ENCODE data around the gene TMEM120B. TPM values are rescaled to one million over a fixed set of nuclear protein-coding genes. Genes with fewer than 3 reads are reported as not detected.

Gene TMEM120B
- total RNA-seq, 2 experiments from 2014 or later = 12.4 to 21.5 TPM

- H3K4me3 ChIP-seq (ENCODE audit: low read depth, low read length, poor library complexity, severe bottlenecking) = no peak overlapping the region
- no peaks in the 10 kb centered on the region for H3K9me3 ChIP-seq (ENCODE audit: low read length)
- H3K36me3 ChIP-seq (ENCODE audit: insufficient read depth, low read length) = peaks cover 51% of the 10 kb centered on the region; the same call in 1 of the 2 replicates
- ChIA-PET POLR2A (no interaction called here), CTCF (ENCODE audit: unreplicated experiment) (no interaction called here)
- no peak overlapping the region for H2AFZ ChIP-seq (ENCODE audit: low read length)
- BruUV-seq (replicated peaks) = no TSS peak
- intact Hi-C loops (cut with micrococcal nuclease; ENCODE audit: unreplicated experiment) = no loop called here
- H3K4me1 ChIP-seq (ENCODE audit: insufficient read depth, low read length, poor library complexity, severe bottlenecking) = no peaks in the 10 kb centered on the region
- no peak overlapping the region for H3K4me2 ChIP-seq (ENCODE audit: low read length)
- no peak for DNase-seq (ENCODE audit: low spot score)
- no peaks in the 10 kb centered on the region for H3K79me2 ChIP-seq (ENCODE audit: insufficient read depth, low read depth, low read length)
- H4K20me1 ChIP-seq (ENCODE audit: insufficient read depth, low read length) = no peaks in the 10 kb centered on the region; the same call in 1 of the 2 replicates
- no peak overlapping the region for H3K27ac ChIP-seq (ENCODE audit: low read depth, low read length, poor library complexity, severe bottlenecking)
- TF ChIP-seq CTCF (conservative IDR thresholded peaks at IDR 0.05; ENCODE audit: low read length) (no peak), EZH2phosphoT487 (IDR thresholded peaks at IDR 0.05; ENCODE audit: borderline replicate concordance, low read depth, low read length) (no peak)
- H3K9me2 ChIP-seq (ENCODE audit: insufficient read depth, low read length) = no peaks in the 10 kb centered on the region
Observed at GRCh38 chr12:121830134-121830533, 117.6 kb downstream of the TMEM120B start.

GRCh38 chr12:121830588-121831265 is 118.2 kb downstream of the TMEM120B start:
- TF ChIP-seq EZH2phosphoT487 (IDR thresholded peaks at IDR 0.05; ENCODE audit: borderline replicate concordance, low read depth, low read length) (no peak), CTCF (conservative IDR thresholded peaks at IDR 0.05; ENCODE audit: low read length) (no peak)
- no peaks in the 10 kb centered on the region for H3K9me2 ChIP-seq (ENCODE audit: insufficient read depth, low read length)
- H3K4me3 ChIP-seq (ENCODE audit: low read depth, low read length, poor library complexity, severe bottlenecking) = no peak overlapping the region
- BruUV-seq (replicated peaks) = TSS peak; percentile 75
- ChIA-PET POLR2A (interaction anchor here (0.7 kb wide), 1 partner anchor 491 kb away, joined by 3 read pairs; no protein-coding TSS in a partner anchor), CTCF (ENCODE audit: unreplicated experiment) (no interaction called here)
- H2AFZ ChIP-seq (ENCODE audit: low read length) = no peak overlapping the region
- no peak overlapping the region for H3K27ac ChIP-seq (ENCODE audit: low read depth, low read length, poor library complexity, severe bottlenecking)
- H3K4me2 ChIP-seq (ENCODE audit: low read length) = no peak overlapping the region
- no peaks in the 10 kb centered on the region for H3K79me2 ChIP-seq (ENCODE audit: insufficient read depth, low read depth, low read length)
- no peaks in the 10 kb centered on the region for H3K9me3 ChIP-seq (ENCODE audit: low read length)
- H4K20me1 ChIP-seq (ENCODE audit: insufficient read depth, low read length) = no peaks in the 10 kb centered on the region; the same call in 1 of the 2 replicates
- DNase-seq (ENCODE audit: low spot score) = no peak
- H3K4me1 ChIP-seq (ENCODE audit: insufficient read depth, low read length, poor library complexity, severe bottlenecking) = no peaks in the 10 kb centered on the region
- intact Hi-C loops (cut with micrococcal nuclease; ENCODE audit: unreplicated experiment) = no loop called here
- H3K36me3 ChIP-seq (ENCODE audit: insufficient read depth, low read length) = peaks cover 48% of the 10 kb centered on the region; the same call in 1 of the 2 replicates

Other genes starting within 250 kb of the TMEM120B start
- 75.1 and 78.5 TPM in 2 replicates for gene KDM2B, start 131.7 kb upstream of the TMEM120B start, total RNA-seq (2014; rRNA removed; shearing (Covaris generic))
- gene KDM2B, start 131.7 kb upstream of the TMEM120B start, total RNA-seq (2022) = 88.0 and 93.6 TPM in 2 replicates
- gene ORAI1, start 86.2 kb upstream of the TMEM120B start, total RNA-seq (2014; rRNA removed; shearing (Covaris generic)) = 3.3 and 9.5 TPM in 2 replicates
- 19.1 and 20.1 TPM in 2 replicates for gene ORAI1, start 86.2 kb upstream of the TMEM120B start, total RNA-seq (2022)
- gene MORN3, start 43.1 kb upstream of the TMEM120B start, total RNA-seq (2014; rRNA removed; shearing (Covaris generic)) = 0.32 TPM in 1 of 2 replicates, not detected in the other
- gene MORN3, start 43.1 kb upstream of the TMEM120B start, total RNA-seq (2022) = 0.13 and 0.18 TPM in 2 replicates
- gene RHOF, start 80.9 kb downstream of the TMEM120B start, total RNA-seq (2014; rRNA removed; shearing (Covaris generic)) = 23.5 and 29.2 TPM in 2 replicates
- 45.7 and 53.7 TPM in 2 replicates for gene RHOF, start 80.9 kb downstream of the TMEM120B start, total RNA-seq (2022)
- 3.3 and 4.7 TPM in 2 replicates for gene SETD1B, start 91.3 kb downstream of the TMEM120B start, total RNA-seq (2014; rRNA removed; shearing (Covaris generic))
- 22.5 and 24.3 TPM in 2 replicates for gene SETD1B, start 91.3 kb downstream of the TMEM120B start, total RNA-seq (2022)
- gene HPD, start 146.1 kb downstream of the TMEM120B start, total RNA-seq (2014; rRNA removed; shearing (Covaris generic)) = not detected in 2 replicates
- gene HPD, start 146.1 kb downstream of the TMEM120B start, total RNA-seq (2022) = not detected in 2 replicates
- 135 and 142 TPM in 2 replicates for gene PSMD9, start 176.0 kb downstream of the TMEM120B start, total RNA-seq (2014; rRNA removed; shearing (Covaris generic))
- gene PSMD9, start 176.0 kb downstream of the TMEM120B start, total RNA-seq (2022) = 89.2 and 90.2 TPM in 2 replicates
- gene CFAP251, start 205.8 kb downstream of the TMEM120B start, total RNA-seq (2014; rRNA removed; shearing (Covaris generic)) = 4.1 and 6.6 TPM in 2 replicates
- gene CFAP251, start 205.8 kb downstream of the TMEM120B start, total RNA-seq (2022) = 4.7 and 4.8 TPM in 2 replicates

Measured in OCI-LY7 (cell line).